Left ventricle myocardium inferior (tissue), 1 donor: ENCODE results near the gene DDX5. TPM values are rescaled to one million over a fixed set of nuclear protein-coding genes. Genes with fewer than 3 reads are reported as not detected.

Source experiments
- DNase-seq: peaks from one replicate; pipeline ENCODE4 v3.0.0-alpha.2; 2020
- H3K27ac ChIP-seq: fragments of 200-600 bp; replicated peaks from 2 replicates; pipeline ENCODE4 v1.8.0; 2021
- H3K27me3 ChIP-seq: fragments of 200-600 bp; 2 replicates; pipeline ENCODE4 v1.8.0; 2021; ENCODE audit warnings: low read depth
- H3K36me3 ChIP-seq: fragments of 200-600 bp; 2 replicates; pipeline ENCODE4 v1.8.0; 2021
- H3K4me1 ChIP-seq: fragments of 200-600 bp; 2 replicates; pipeline ENCODE4 v1.8.0; 2021
- H3K4me3 ChIP-seq: fragments of 200-600 bp; 2 replicates; pipeline ENCODE4 v1.8.0; 2021; ENCODE audit warnings: mild to moderate bottlenecking, moderate library complexity
- H3K9me3 ChIP-seq: fragments of 200-600 bp; replicated peaks from 2 replicates; pipeline ENCODE4 v1.8.0; 2021
- intact Hi-C: fragments of 100-400 bp; cut with micrococcal nuclease; formaldehyde crosslinking; loops from one replicate; pipeline ENCODE4 v1.11.0; 2022
- total RNA-seq: library from RNA; stranded (reverse); fragmentation: NEBNext Ultra II Directional; extraction: Animal tissue kit (Norgen Biotek cat#: 25700); gene quantifications from one replicate; pipeline ENCODE4 v1.2.1, GENCODE V29; 2021
- TF ChIP-seq, protein P1 (sequence below): fragments of 200-600 bp; IDR thresholded peaks from 2 replicates; pipeline ENCODE4 v1.8.0; 2021; ENCODE audit warnings: antibody characterized with exemption, mild to moderate bottlenecking, borderline replicate concordance
- donor health status: DM: no; HTN: yes; CAD: no; lungs with severe emphysema.

Gene DDX5
- total RNA-seq, 1 donor from 2014 or later, result 326 TPM

DNA sequence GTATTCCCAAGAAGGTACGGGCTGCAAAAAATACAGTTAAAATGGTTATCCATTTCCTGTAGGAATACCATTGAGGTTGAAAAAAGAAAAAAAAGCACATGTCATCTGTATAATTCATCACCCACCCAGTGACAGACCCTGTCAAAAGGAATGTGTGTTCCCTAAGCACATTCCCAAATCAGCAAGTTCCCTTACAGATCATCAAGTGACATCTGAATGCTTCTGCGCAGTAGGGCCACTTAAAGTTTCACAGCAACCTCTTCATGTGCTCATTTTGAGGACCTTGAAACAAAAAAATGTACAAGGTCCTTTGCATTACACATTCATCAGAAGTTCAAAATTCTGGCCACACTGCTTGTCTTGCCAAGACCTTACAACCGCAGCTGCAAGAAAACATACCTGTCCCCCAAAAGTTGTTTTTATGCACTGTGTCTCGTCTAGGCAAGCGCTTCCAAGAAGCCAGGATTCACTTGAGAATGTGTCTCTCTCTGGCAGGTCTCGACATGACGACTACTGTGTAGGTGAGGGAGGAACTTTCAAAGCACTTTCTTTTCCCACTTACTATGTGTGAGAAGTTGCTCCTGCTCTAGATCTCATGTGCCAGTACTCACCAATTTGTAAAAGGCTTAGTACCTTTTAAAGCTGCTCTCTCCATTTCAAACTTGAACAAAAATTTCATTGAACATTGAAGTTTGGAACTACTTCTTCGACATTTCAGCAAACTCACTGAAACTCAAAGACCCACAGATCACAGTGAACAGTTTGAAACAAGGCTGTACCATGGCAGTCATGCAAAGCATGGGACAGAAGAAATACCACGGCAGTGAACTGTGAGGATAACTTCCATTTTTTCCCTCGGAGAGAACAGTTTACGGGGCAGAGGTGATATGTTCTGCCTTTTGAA is 5.0 kb downstream of the DDX5 start:
- H3K4me3 ChIP-seq, result no peak overlapping the region
- DNase-seq, result no peak
- no peaks in the 10 kb centered on the region for H3K9me3 ChIP-seq
- intact Hi-C loops, result no loop called here
- H3K27ac ChIP-seq, result no peak overlapping the region
- TF ChIP-seq, protein P1, sequence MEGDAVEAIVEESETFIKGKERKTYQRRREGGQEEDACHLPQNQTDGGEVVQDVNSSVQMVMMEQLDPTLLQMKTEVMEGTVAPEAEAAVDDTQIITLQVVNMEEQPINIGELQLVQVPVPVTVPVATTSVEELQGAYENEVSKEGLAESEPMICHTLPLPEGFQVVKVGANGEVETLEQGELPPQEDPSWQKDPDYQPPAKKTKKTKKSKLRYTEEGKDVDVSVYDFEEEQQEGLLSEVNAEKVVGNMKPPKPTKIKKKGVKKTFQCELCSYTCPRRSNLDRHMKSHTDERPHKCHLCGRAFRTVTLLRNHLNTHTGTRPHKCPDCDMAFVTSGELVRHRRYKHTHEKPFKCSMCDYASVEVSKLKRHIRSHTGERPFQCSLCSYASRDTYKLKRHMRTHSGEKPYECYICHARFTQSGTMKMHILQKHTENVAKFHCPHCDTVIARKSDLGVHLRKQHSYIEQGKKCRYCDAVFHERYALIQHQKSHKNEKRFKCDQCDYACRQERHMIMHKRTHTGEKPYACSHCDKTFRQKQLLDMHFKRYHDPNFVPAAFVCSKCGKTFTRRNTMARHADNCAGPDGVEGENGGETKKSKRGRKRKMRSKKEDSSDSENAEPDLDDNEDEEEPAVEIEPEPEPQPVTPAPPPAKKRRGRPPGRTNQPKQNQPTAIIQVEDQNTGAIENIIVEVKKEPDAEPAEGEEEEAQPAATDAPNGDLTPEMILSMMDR, result no peak
- H3K27me3 ChIP-seq, result no peaks in the 10 kb centered on the region
- H3K4me1 ChIP-seq, result peaks cover 99% of the 10 kb centered on the region
- H3K36me3 ChIP-seq, result peaks cover 76% of the 10 kb centered on the region

- TF ChIP-seq, protein P1, result no peak
- intact Hi-C loops, result no loop called here
- DNase-seq, result no peak
- Histone ChIP-seq H3K27me3 (no peaks in the 10 kb centered on the region), H3K27ac (no peak overlapping the region), H3K36me3 (peaks cover 76% of the 10 kb centered on the region), H3K4me1 (peaks cover 100% of the 10 kb centered on the region), H3K9me3 (no peaks in the 10 kb centered on the region), H3K4me3 (no peak overlapping the region)
Measured at GRCh38 chr17:64500487-64500859, 5.6 kb downstream of the DDX5 start.

- H3K4me3 ChIP-seq, result no peak overlapping the region
- H3K27ac ChIP-seq, result no peak overlapping the region
- H3K9me3 ChIP-seq, result no peaks in the 10 kb centered on the region
- peaks cover 74% of the 10 kb centered on the region for H3K36me3 ChIP-seq
- no peak for DNase-seq
- no peaks in the 10 kb centered on the region for H3K27me3 ChIP-seq
- intact Hi-C loops, result no loop called here
- TF ChIP-seq, protein P1, result no peak
- H3K4me1 ChIP-seq, result peaks cover 100% of the 10 kb centered on the region
Measured at GRCh38 chr17:64499805-64500486, 6.1 kb downstream of the DDX5 start.

- Histone ChIP-seq H3K36me3 (peaks cover 61% of the 10 kb centered on the region), H3K4me1 (peaks cover 100% of the 10 kb centered on the region)
Measured at GRCh38 chr17:64498308-64499203, 7.5 kb downstream of the DDX5 start.

More at GRCh38 chr17:64498308-64499203, 7.5 kb downstream of the DDX5 start:
- DNase-seq, result no peak
- intact Hi-C loops, result no loop called here
- TF ChIP-seq, protein P1, result no peak
- Histone ChIP-seq H3K9me3 (no peaks in the 10 kb centered on the region), H3K4me3 (no peak overlapping the region), H3K27ac (no peak overlapping the region), H3K27me3 (no peaks in the 10 kb centered on the region)
